GM06990 (cell line): ENCODE results near the gene LRRC3.

Source experiments
- DNase-seq: peaks from one replicate; pipeline ENCODE4 v3.0.0-alpha.2; 2011; ENCODE audit not compliant: insufficient read length; ENCODE audit errors: extremely low read depth
- H3K27me3 ChIP-seq: replicated peaks from 2 replicates; pipeline ENCODE4 v1.6.0; 2011; ENCODE audit warnings: low read length; ENCODE audit not compliant: control insufficient read depth, insufficient read depth
- H3K36me3 ChIP-seq: 2 replicates; pipeline ENCODE4 v1.5.1; 2011; ENCODE audit warnings: low read length; ENCODE audit not compliant: control insufficient read depth, insufficient read depth
- H3K4me3 ChIP-seq: replicated peaks from 2 replicates; pipeline ENCODE4 v1.5.1; 2011; ENCODE audit warnings: low read depth, mild to moderate bottlenecking, control low read depth, low read length
- CTCF ChIP-seq: IDR thresholded peaks from 2 replicates; pipeline ENCODE4 v1.5.1; 2011; ENCODE audit warnings: low read length, control low read depth, mild to moderate bottlenecking, inconsistent platforms; ENCODE audit not compliant: insufficient read depth, poor library complexity, severe bottlenecking

The LRRC3 gene

GRCh38 chr21:44455524-44456213 lies 359 bp downstream of the LRRC3 start:
- peak overlapping the region; percentile 60 for H3K4me3 ChIP-seq
- peak; percentile 50 for DNase-seq
- no peaks in the 10 kb centered on the region for H3K27me3 ChIP-seq
- peak; percentile 43 for TF ChIP-seq CTCF
- no peaks in the 10 kb centered on the region for H3K36me3 ChIP-seq

- TF ChIP-seq CTCF: no peak
- no peaks in the 10 kb centered on the region for H3K27me3 ChIP-seq
- no peaks in the 10 kb centered on the region for H3K36me3 ChIP-seq
- H3K4me3 ChIP-seq: no peak overlapping the region; the same call in 1 of the 2 replicates
- no peak for DNase-seq
Measured at GRCh38 chr21:44456214-44456914, 1.1 kb downstream of the LRRC3 start.

- no peaks in the 10 kb centered on the region for H3K27me3 ChIP-seq
- H3K4me3 ChIP-seq: no peak overlapping the region
- DNase-seq: no peak
- no peaks in the 10 kb centered on the region for H3K36me3 ChIP-seq
- TF ChIP-seq CTCF: no peak
Measured at GRCh38 chr21:44456915-44457736, 1.8 kb downstream of the LRRC3 start.

GRCh38 chr21:44458971-44459711 lies 3.8 kb downstream of the LRRC3 start:
- H3K27me3 ChIP-seq: no peaks in the 10 kb centered on the region; the same call in 1 of the 2 replicates
- DNase-seq: no peak
- H3K4me3 ChIP-seq: no peak overlapping the region
- no peak for TF ChIP-seq CTCF
- no peaks in the 10 kb centered on the region for H3K36me3 ChIP-seq

- DNase-seq: no peak
- H3K36me3 ChIP-seq: no peaks in the 10 kb centered on the region
- TF ChIP-seq CTCF: no peak
- H3K4me3 ChIP-seq: no peak overlapping the region
- H3K27me3 ChIP-seq: no peaks in the 10 kb centered on the region; the same call in 1 of the 2 replicates
Measured at GRCh38 chr21:44459712-44460440, 4.6 kb downstream of the LRRC3 start.
